Coronary artery (tissue), 2 donors: ENCODE results near the gene AP1G1.

Experiments used
- DNase-seq: peaks from one replicate; pipeline ENCODE4 v3.0.0-alpha.2; 2017; ENCODE audit warnings: low spot score
- H3K27ac ChIP-seq, 2 donors: fragments of 200-600 bp; sonication (generic); one replicate each; pipeline ENCODE4 v1.5.1; 2016 to 2019
- H3K4me3 ChIP-seq: fragments of 200-600 bp; sonication (generic); 2 replicates; pipeline ENCODE4 v1.5.1; 2016; ENCODE audit warnings: mild to moderate bottlenecking, moderate library complexity
- CTCF ChIP-seq: fragments of 200-600 bp; sonication (generic); IDR thresholded peaks from one replicate; pipeline ENCODE4 v1.5.1; 2019; ENCODE audit warnings: antibody characterized with exemption

Gene AP1G1

GRCh38 chr16:71851746-71852145 lies 43.1 kb upstream of the AP1G1 start:
- Histone ChIP-seq H3K27ac (no peak overlapping the region), H3K4me3 (no peak overlapping the region)
- DNase-seq: no peak
- TF ChIP-seq CTCF: no peak

DNA sequence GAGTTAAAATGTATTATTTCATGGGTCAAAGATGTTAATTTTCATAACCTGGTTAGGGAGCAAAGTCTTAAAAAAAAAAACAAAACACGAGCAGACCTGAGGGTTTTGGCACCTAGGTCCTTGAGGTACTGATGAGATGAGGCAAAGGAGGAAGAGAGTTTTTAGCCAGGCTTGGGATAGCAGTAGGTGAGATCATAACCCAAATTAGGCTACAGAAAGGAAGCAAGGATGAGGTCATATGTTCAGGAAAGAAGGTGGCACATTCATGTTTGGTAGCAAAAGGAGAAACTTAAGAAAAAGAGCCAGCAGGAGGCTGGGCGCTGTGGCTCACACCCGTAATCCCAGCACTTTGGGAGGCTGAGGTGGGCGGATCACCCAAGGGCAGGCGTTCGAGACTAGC lies 40.0 kb upstream of the AP1G1 start:
- TF ChIP-seq CTCF: no peak
- DNase-seq: no peak
- Histone ChIP-seq H3K4me3 (no peak overlapping the region), H3K27ac (no peak overlapping the region)

DNA sequence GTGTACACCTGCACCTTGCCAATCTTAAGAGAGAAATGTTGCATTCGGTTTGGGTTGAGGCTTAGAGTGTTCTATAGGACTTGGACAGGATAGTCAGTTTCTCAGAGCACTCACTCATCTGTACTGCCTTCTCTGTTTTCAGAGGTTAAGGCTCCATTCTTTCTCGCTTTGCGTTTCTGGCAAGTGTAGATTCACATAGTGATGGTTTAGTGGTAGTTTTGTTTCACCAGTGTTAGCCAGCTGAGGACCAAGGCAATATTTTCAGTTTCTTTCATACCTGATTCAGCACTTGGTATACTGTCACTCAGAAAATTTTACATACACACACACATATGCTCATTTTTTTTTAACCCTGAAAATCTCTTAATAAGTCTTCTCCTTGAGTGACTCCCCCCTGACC lies 38.5 kb upstream of the AP1G1 start:
- no peak overlapping the region for H3K27ac ChIP-seq
- TF ChIP-seq CTCF: no peak
- no peak for DNase-seq
- peak overlapping the region; percentile 100 for H3K4me3 ChIP-seq

DNA sequence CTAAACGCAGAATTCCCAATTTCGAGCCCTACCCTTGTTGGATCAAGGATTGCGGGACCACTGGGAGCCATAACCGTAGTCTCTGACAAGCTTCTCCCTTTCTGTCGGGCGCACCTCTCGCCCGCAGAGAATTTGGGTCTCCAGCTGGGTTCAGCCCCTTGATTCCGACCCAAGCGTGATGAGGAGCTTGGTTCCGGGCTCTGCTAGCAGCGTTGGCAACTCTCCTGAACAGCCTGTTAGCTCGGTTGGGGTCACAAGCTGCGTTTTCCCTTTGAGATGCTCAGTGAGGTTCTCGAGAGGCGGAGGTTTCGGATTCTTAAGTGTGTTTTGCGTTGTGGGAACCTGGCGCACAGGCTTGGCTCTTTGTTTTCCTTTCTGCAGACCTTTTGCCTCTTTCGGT lies 37.8 kb upstream of the AP1G1 start:
- peak overlapping the region; percentile 100 for H3K4me3 ChIP-seq
- peak overlapping the region; percentile 85 to 91 for H3K27ac ChIP-seq
- TF ChIP-seq CTCF: no peak
- DNase-seq: no peak

DNA sequence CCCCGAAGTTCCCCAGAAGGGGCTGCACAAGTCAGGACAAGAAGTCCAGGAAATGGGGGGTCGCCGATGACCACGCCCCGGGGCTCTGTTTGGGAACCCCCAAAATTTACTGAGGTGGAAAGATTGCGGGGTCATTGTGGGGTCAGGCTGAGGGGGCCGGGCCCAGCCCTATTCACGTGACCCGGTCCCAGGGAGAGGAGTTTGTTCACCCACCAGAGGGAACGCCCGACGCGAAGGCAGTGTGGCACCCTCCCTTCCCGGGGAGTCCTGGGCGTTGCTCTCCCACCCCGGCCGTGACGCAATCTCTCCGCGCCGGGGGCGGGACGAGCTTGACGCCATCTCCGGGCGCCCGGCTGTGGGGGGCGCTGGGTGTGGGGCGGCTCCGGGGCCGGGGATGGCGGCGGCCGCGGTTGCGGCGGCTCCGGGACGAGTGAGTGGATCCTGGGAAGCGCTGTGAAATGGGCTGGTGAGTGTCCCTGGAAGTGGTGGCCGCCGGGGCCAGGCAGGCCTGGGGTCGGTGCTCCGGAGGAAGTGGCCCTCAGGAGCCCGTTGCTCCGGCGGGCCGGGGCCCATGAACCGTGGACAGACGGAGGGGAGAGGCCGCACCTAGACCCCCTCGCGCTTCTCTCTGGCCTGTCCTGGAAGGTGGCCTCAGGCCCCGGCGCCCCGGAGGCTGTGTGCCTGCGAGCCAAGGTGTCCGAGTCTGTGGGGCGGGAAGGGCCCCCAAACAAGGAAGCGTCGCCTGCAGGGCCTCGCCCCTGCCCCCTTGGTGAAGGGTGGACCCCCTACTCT lies 37.2 kb upstream of the AP1G1 start, which contains the start of gene ATXN1L:
Gene ATXN1L (plus strand): TSS at position 338 of the 792 bp plus-strand sequence. CDS start 3,765 bp downstream, outside the sequence.
- Histone ChIP-seq H3K4me3 (peak within 1 kb of the TSS; percentile 100), H3K27ac (peak within 1 kb of the TSS; percentile 85 to 91)
- no peak for TF ChIP-seq CTCF
- DNase-seq: peak; percentile 95

- no peak for DNase-seq
- TF ChIP-seq CTCF: no peak
- Histone ChIP-seq H3K27ac (no peak overlapping the region), H3K4me3 (no peak overlapping the region)
Observed at GRCh38 chr16:71843572-71843971, 34.9 kb upstream of the AP1G1 start.

DNA sequence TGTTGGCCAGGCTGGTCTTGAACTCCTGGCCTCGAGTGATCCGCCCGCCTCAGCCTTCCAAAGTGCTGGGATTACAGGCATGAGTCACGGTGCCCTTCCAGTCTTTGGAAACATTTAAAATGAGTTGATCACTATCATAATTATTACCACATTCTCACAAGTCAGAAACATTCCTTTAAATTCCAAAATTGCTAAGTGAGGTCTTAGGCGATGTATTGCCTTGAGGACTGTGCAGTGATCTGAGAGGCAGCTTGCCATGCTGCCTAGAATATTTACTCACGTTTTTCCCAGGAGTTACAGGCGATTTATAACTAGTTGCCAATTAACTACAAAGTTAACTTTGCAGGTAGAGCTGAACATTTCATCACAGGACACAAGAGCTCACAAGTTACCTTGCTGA lies 31.4 kb upstream of the AP1G1 start:
- no peak overlapping the region for H3K27ac ChIP-seq
- H3K4me3 ChIP-seq: no peak overlapping the region
- no peak for DNase-seq
- TF ChIP-seq CTCF: no peak
